Body of pancreas (tissue), 4 donors: Measurements from ENCODE around the gene HES1. TPM values are rescaled to one million over a fixed set of nuclear protein-coding genes. Genes with fewer than 3 reads are reported as not detected.

Experiments
- ATAC-seq: fragments of 150-250 bp; one replicate; pipeline ENCODE4 v1.9.1; 2016
- DNase-seq, 4 donors: peaks; one replicate each; pipeline ENCODE4 v3.0.0-alpha.2; 2019
- H3K27ac ChIP-seq, 4 donors: fragments of 200-600 bp; sonication (generic); 1 replicate in 3 of 4; 2 replicates in 1 of 4; pipeline versions ENCODE4 v1.5.1 to v1.6.1; 2016 to 2019; ENCODE audit warnings: mild to moderate bottlenecking in 1 of 4, mixed read lengths in 1 of 4, moderate library complexity in 1 of 4
- H3K27me3 ChIP-seq, 2 donors: fragments of 200-600 bp; sonication (generic); one replicate each; pipeline ENCODE4 v1.6.0; 2016; ENCODE audit warnings: mild to moderate bottlenecking in 1 of 2
- H3K36me3 ChIP-seq, 2 donors: fragments of 200-600 bp; sonication (generic); replicated peaks in 1 of 2; 2 replicates each; pipeline ENCODE4 v1.5.1; 2016; ENCODE audit warnings: low read depth in 2 of 2; ENCODE audit not compliant: insufficient read depth in 1 of 2
- H3K4me1 ChIP-seq: fragments of 200-600 bp; sonication (generic); one replicate; pipeline ENCODE4 v1.6.0; 2016
- H3K4me3 ChIP-seq, 2 donors: fragments of 200-600 bp; sonication (generic); 1 replicate in 1 of 2; 2 replicates in 1 of 2; pipeline ENCODE4 v1.5.1; 2016 to 2019
- H3K9me3 ChIP-seq, 3 donors: fragments of 200-600 bp; sonication (generic); 1 replicate in 2 of 3; 2 replicates in 1 of 3; pipeline ENCODE4 v1.5.1; 2016
- POLR2A ChIP-seq, 3 donors: fragments of 450-650 bp; IDR thresholded peaks; one replicate each; pipeline ENCODE4 v1.6.1; 2016; ENCODE audit warnings: antibody characterized with exemption in 3 of 3, mild to moderate bottlenecking in 2 of 3
- WGBS, 2 donors: methylation state at CpG; one replicate each; pipeline ENCODE4 v1.1.5; 2017; 5-methylcytosine and 5-hydroxymethylcytosine counted together
- intact Hi-C: fragments of 100-400 bp; cut with DNase I; formaldehyde crosslinking; loops from one replicate; pipeline ENCODE4 v1.15.1; 2023
- total RNA-seq, 2 donors: library from RNA; depleted of rRNA; stranded (reverse); fragments of >200 nt; gene quantifications; one replicate each; pipeline ENCODE4 v1.1.0, GENCODE V29; 2016
- TF ChIP-seq, protein P1 (sequence below), 7 experiments: fragments of 450-650 bp in 4 of 7; fragments of 200-600 bp in 3 of 7; sonication (generic) in 3 of 7; IDR thresholded peaks; one replicate each; pipeline ENCODE4 v1.5.1; 2016 to 2019; ENCODE audit warnings: antibody characterized with exemption in 7 of 7

HES1 gene
- total RNA-seq, 2 donors from 2014 or later: 28.5 to 49.1 TPM

- intact Hi-C loops: no loop called here
- TF ChIP-seq, protein P1, sequence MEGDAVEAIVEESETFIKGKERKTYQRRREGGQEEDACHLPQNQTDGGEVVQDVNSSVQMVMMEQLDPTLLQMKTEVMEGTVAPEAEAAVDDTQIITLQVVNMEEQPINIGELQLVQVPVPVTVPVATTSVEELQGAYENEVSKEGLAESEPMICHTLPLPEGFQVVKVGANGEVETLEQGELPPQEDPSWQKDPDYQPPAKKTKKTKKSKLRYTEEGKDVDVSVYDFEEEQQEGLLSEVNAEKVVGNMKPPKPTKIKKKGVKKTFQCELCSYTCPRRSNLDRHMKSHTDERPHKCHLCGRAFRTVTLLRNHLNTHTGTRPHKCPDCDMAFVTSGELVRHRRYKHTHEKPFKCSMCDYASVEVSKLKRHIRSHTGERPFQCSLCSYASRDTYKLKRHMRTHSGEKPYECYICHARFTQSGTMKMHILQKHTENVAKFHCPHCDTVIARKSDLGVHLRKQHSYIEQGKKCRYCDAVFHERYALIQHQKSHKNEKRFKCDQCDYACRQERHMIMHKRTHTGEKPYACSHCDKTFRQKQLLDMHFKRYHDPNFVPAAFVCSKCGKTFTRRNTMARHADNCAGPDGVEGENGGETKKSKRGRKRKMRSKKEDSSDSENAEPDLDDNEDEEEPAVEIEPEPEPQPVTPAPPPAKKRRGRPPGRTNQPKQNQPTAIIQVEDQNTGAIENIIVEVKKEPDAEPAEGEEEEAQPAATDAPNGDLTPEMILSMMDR (IDR thresholded peaks at IDR 0.05): no peak
- no peak for TF ChIP-seq POLR2A (IDR thresholded peaks at IDR 0.05)
- ATAC-seq: no peak
- Histone ChIP-seq H3K4me3 (no peak overlapping the region), H3K36me3 (no peaks in the 10 kb centered on the region), H3K27me3 (no peaks in the 10 kb centered on the region), H3K27ac (no peak overlapping the region), H3K9me3 (no peaks in the 10 kb centered on the region), H3K4me1 (peaks cover 14% of the 10 kb centered on the region)
- 76 to 82% methylated on average over 5 of the region's 5 CpGs for WGBS, 2 donors
- DNase-seq: no peak
Observed at GRCh38 chr3:194177141-194177540, 41.2 kb downstream of the HES1 start.

- intact Hi-C loops: no loop called here
- Histone ChIP-seq H3K4me1 (peaks cover 14% of the 10 kb centered on the region), H3K36me3 (no peaks in the 10 kb centered on the region), H3K27me3 (no peaks in the 10 kb centered on the region), H3K4me3 (no peak overlapping the region), H3K9me3 (no peaks in the 10 kb centered on the region), H3K27ac (no peak overlapping the region)
- TF ChIP-seq, protein P1 (IDR thresholded peaks at IDR 0.05): no peak
- no peak for TF ChIP-seq POLR2A (IDR thresholded peaks at IDR 0.05)
- 75% methylated on average over 4 of the region's 4 CpGs for WGBS, 2 donors
- DNase-seq (no peak), ATAC-seq (no peak)
Observed at GRCh38 chr3:194178128-194178527, 42.2 kb downstream of the HES1 start.

DNA sequence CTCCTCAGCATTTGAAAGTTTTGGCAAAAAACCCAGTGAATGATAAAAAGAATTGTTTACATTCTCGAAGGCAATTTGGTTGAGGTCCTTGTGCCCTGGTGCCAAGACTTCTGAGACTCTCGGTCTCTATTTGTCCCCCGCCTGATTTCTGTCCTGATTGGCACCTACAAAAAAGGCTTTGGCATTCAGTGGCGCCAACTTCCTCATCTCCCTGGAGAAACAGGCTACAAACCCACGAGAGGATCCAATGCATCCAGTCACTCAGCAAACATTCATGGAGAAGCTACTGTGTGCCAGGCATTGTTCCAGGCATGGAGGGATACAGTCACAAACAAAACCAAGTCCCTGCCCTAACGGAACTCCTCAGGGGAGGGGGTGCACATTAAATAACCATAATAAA, 42.7 kb downstream of the HES1 start:
- WGBS, 2 donors: 20 to 27% methylated on average over 6 of the region's 6 CpGs
- Histone ChIP-seq H3K4me3 (no peak overlapping the region), H3K27ac (no peak overlapping the region), H3K36me3 (no peaks in the 10 kb centered on the region), H3K4me1 (peaks cover 14% of the 10 kb centered on the region), H3K9me3 (no peaks in the 10 kb centered on the region), H3K27me3 (no peaks in the 10 kb centered on the region)
- ATAC-seq: peak; percentile 38
- TF ChIP-seq, protein P1 (IDR thresholded peaks at IDR 0.05): no peak
- TF ChIP-seq POLR2A (IDR thresholded peaks at IDR 0.05): no peak
- intact Hi-C loops: no loop called here
- no peak for DNase-seq

DNA sequence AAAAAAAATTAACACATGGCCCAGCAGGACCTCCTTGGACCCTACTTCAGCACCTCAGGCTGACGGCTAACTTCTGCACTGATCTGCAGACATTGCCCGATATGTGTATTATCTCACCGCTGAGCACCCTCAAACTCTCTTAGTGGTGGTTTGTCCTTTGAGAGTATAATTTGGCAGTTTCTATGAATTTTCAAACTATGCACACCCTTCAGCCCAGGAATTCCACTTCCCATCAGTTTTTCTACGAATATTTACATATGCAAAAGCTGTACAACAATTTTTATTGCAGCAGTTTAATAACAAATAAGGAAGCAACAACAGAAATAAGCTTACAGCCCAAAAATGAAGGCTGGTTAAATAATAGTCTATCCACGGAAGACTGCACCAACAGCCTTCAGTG, 44.6 kb downstream of the HES1 start:
- H3K27ac ChIP-seq: no peak overlapping the region
- WGBS, 2 donors: 88 to 92% methylated on average over 5 of the region's 5 CpGs
- intact Hi-C loops: no loop called here
- H3K27me3 ChIP-seq: no peaks in the 10 kb centered on the region
- H3K4me1 ChIP-seq: peaks cover 10% of the 10 kb centered on the region
- no peaks in the 10 kb centered on the region for H3K9me3 ChIP-seq
- no peak for DNase-seq
- no peaks in the 10 kb centered on the region for H3K36me3 ChIP-seq
- TF ChIP-seq, protein P1 (IDR thresholded peaks at IDR 0.05): no peak
- TF ChIP-seq POLR2A (IDR thresholded peaks at IDR 0.05): no peak
- ATAC-seq: no peak
- H3K4me3 ChIP-seq: no peak overlapping the region
